Spleen (tissue), 11 donors: ENCODE data around the gene PHYKPL. TPM values are rescaled to one million over a fixed set of nuclear protein-coding genes. Genes with fewer than 3 reads are reported as not detected.

Source experiments
- DNase-seq: peaks from one replicate; pipeline ENCODE4 v3.0.0-alpha.2; 2020
- H3K27ac ChIP-seq, 8 donors: fragments of 200-600 bp; sonication (generic) in 7 of 8; 1 replicate in 4 of 8; 2 replicates in 4 of 8; pipeline versions ENCODE4 v1.5.0 to v1.8.0; 2016 to 2021; ENCODE audit warnings: inconsistent platforms in 4 of 8, mild to moderate bottlenecking in 4 of 8, moderate library complexity in 1 of 8
- H3K27me3 ChIP-seq, 7 donors: fragments of 200-600 bp; sonication (generic) in 6 of 7; replicated peaks in 1 of 7; 1 replicate in 4 of 7; 2 replicates in 3 of 7; pipeline versions ENCODE4 v1.5.0 to v1.8.0; 2016 to 2021; ENCODE audit warnings: inconsistent platforms in 3 of 7, mild to moderate bottlenecking in 1 of 7
- H3K36me3 ChIP-seq, 6 donors: fragments of 200-600 bp; sonication (generic) in 5 of 6; 1 replicate in 4 of 6; 2 replicates in 2 of 6; pipeline versions ENCODE4 v1.5.0 to v1.8.0; 2016 to 2021; ENCODE audit warnings: inconsistent platforms in 2 of 6
- H3K4me1 ChIP-seq, 6 donors: fragments of 200-600 bp; sonication (generic) in 5 of 6; 1 replicate in 3 of 6; 2 replicates in 3 of 6; pipeline versions ENCODE4 v1.5.0 to v1.8.0; 2016 to 2021; ENCODE audit warnings: inconsistent platforms in 3 of 6
- H3K4me3 ChIP-seq, 8 donors: fragments of 200-600 bp; sonication (generic) in 7 of 8; 1 replicate in 4 of 8; 2 replicates in 4 of 8; pipeline versions ENCODE4 v1.5.0 to v1.8.0; 2016 to 2021; ENCODE audit warnings: inconsistent platforms in 4 of 8, mild to moderate bottlenecking in 4 of 8, moderate library complexity in 2 of 8
- H3K9me3 ChIP-seq, 8 donors: fragments of 200-600 bp; sonication (generic) in 7 of 8; 1 replicate in 4 of 8; 2 replicates in 4 of 8; pipeline versions ENCODE4 v1.5.0 to v1.8.0; 2016 to 2021; ENCODE audit warnings: inconsistent platforms in 4 of 8
- CTCF ChIP-seq, 11 experiments: fragments of 200-600 bp in 7 of 11; fragments of 450-650 bp in 4 of 11; sonication (generic) in 4 of 11; IDR thresholded peaks in 8 of 11; conservative IDR thresholded peaks in 3 of 11; 1 replicate in 7 of 11; 2 replicates in 4 of 11; pipeline versions ENCODE4 v1.4.0 to v1.8.0; 2016 to 2021; ENCODE audit warnings: antibody characterized with exemption in 11 of 11, inconsistent platforms in 4 of 11, mild to moderate bottlenecking in 1 of 11
- POLR2A ChIP-seq, 3 donors: fragments of 450-650 bp; IDR thresholded peaks; one replicate each; pipeline ENCODE4 v1.5.1; 2017; ENCODE audit warnings: antibody characterized with exemption in 3 of 3, mild to moderate bottlenecking in 1 of 3
- POLR2AphosphoS5 ChIP-seq, 3 donors: sonication (generic); formaldehyde crosslinking; IDR thresholded peaks; one replicate each; pipeline ENCODE4 v1.5.1; 2017; ENCODE audit warnings: antibody characterized with exemption in 3 of 3
- WGBS, 5 donors: extraction: QIAGEN DNeasy Blood & Tissue Kit in 3 of 5; methylation state at CpG; one replicate each; pipeline versions ENCODE4 v1.1.5 to v1.1.7; 2013 to 2018; 5-methylcytosine and 5-hydroxymethylcytosine counted together
- intact Hi-C: fragments of 100-400 bp; cut with DNase I; formaldehyde crosslinking; loops from one replicate; pipeline ENCODE4 v1.15.0; 2023; ENCODE audit warnings: low total_unique reads
- polyA plus RNA-seq, 3 donors: library from polyadenylated mRNA; stranded (reverse); fragments of 200-250 nt; gene quantifications; one replicate each; pipeline ENCODE4 v1.2.1, GENCODE V29; 2013
- total RNA-seq, 7 donors: library from RNA; depleted of rRNA in 3 of 7; stranded (reverse); fragments of >200 nt in 3 of 7; fragmentation: NEBNext Ultra II Directional in 4 of 7; extraction: Animal tissue kit (Norgen Biotek cat#: 25700) in 4 of 7; gene quantifications; one replicate each; pipeline versions ENCODE4 v1.1.0 to v1.2.1, GENCODE V29; 2016 to 2021
- donor health status: healthy with polysubstance abuse.
- donor health status: DM: no; HTN: no; CAD: no; lungs with moderate emphysema.
- donor health status: DM: no; HTN: no; CAD: no.
- donor health status: Bipolar disorder and iron deficiency.
- donor health status: healthy.
- donor health status: DM: no; HTN: no; CAD: no.
- donor health status: DM: yes; HTN: yes; CAD: no.

Gene PHYKPL
- total and polyA plus RNA-seq, 10 donors, result 46.9 to 209 (median 105) TPM

- no peak overlapping the region for H3K27ac ChIP-seq
- DNase-seq, result no peak
- no peaks in the 10 kb centered on the region for H3K27me3 ChIP-seq
- no peak overlapping the region for H3K4me3 ChIP-seq
- peaks cover 0 to 64% (median 27%) of the 10 kb centered on the region in 6 donors for H3K4me1 ChIP-seq
- no peaks in the 10 kb centered on the region for H3K9me3 ChIP-seq
- 85 to 93% (median 89%) methylated on average over 3 of the region's 3 CpGs for WGBS, 5 donors
- TF ChIP-seq POLR2A (IDR thresholded peaks at IDR 0.05), result no peak
- TF ChIP-seq CTCF (IDR thresholded peaks at IDR 0.05 in 8 of 11, conservative IDR thresholded peaks at IDR 0.05 in 3 of 11), result no peak
- no peak for TF ChIP-seq POLR2AphosphoS5 (IDR thresholded peaks at IDR 0.05)
- intact Hi-C loops, result no loop called here
- peaks cover 0 to 100% (median 67%) of the 10 kb centered on the region in 6 donors for H3K36me3 ChIP-seq
Observed at GRCh38 chr5:178218827-178219226, 13.8 kb downstream of the PHYKPL start.

GRCh38 chr5:178218237-178218776 lies 14.3 kb downstream of the PHYKPL start:
- Histone ChIP-seq H3K36me3 (peaks cover 0 to 100% (median 69%) of the 10 kb centered on the region in 6 donors), H3K4me1 (peaks cover 0 to 67% (median 28%) of the 10 kb centered on the region in 6 donors), H3K9me3 (no peaks in the 10 kb centered on the region), H3K27ac (no peak overlapping the region), H3K4me3 (no peak overlapping the region), H3K27me3 (no peaks in the 10 kb centered on the region)
- 78 to 95% (median 83%) methylated on average over 5 of the region's 5 CpGs for WGBS, 5 donors
- DNase-seq, result no peak
- intact Hi-C loops, result no loop called here
- no peak for TF ChIP-seq POLR2A (IDR thresholded peaks at IDR 0.05)
- TF ChIP-seq POLR2AphosphoS5 (IDR thresholded peaks at IDR 0.05), result no peak
- no peak for TF ChIP-seq CTCF (IDR thresholded peaks at IDR 0.05 in 8 of 11, conservative IDR thresholded peaks at IDR 0.05 in 3 of 11)

- Histone ChIP-seq H3K9me3 (no peaks in the 10 kb centered on the region), H3K36me3 (peaks cover 0 to 100% (median 69%) of the 10 kb centered on the region in 6 donors), H3K27ac (peak overlapping the region in 7 of 8 donors; percentile 24 to 82 (median 65)), H3K4me1 (peaks cover 0 to 72% (median 34%) of the 10 kb centered on the region in 6 donors), H3K4me3 (no peak overlapping the region), H3K27me3 (no peaks in the 10 kb centered on the region)
- DNase-seq, result no peak
- WGBS, 5 donors, result 75 to 96% (median 83%) methylated on average over 3 of the region's 3 CpGs
- intact Hi-C loops, result no loop called here
- TF ChIP-seq POLR2A (IDR thresholded peaks at IDR 0.05), result no peak
- no peak for TF ChIP-seq POLR2AphosphoS5 (IDR thresholded peaks at IDR 0.05)
Observed at GRCh38 chr5:178216779-178217178, 15.8 kb downstream of the PHYKPL start.

- H3K4me3 ChIP-seq, result peak overlapping the region in 1 of 8 donors; percentile 11
- H3K4me1 ChIP-seq, result peaks cover 0 to 69% (median 32%) of the 10 kb centered on the region in 6 donors
- H3K9me3 ChIP-seq, result no peaks in the 10 kb centered on the region
- intact Hi-C loops, result no loop called here
- H3K36me3 ChIP-seq, result peaks cover 0 to 100% (median 73%) of the 10 kb centered on the region in 6 donors
- DNase-seq, result no peak
- TF ChIP-seq POLR2A (IDR thresholded peaks at IDR 0.05) (no peak), POLR2AphosphoS5 (IDR thresholded peaks at IDR 0.05) (no peak), CTCF (IDR thresholded peaks at IDR 0.05 in 8 of 11, conservative IDR thresholded peaks at IDR 0.05 in 3 of 11) (no peak)
- no peaks in the 10 kb centered on the region for H3K27me3 ChIP-seq
- H3K27ac ChIP-seq, result peak overlapping the region in 7 of 8 donors; percentile 24 to 82 (median 66)
- WGBS, 5 donors, result 53 to 72% (median 57%) methylated on average over 5 of the region's 5 CpGs
Observed at GRCh38 chr5:178216088-178216534, 16.5 kb downstream of the PHYKPL start.
